Panc1 (cell line): ENCODE data around the gene PIWIL4. TPM values are rescaled to one million over a fixed set of nuclear protein-coding genes. Genes with fewer than 3 reads are reported as not detected.

Experiments used
- ATAC-seq: fragments of 200-7000 bp; cut with Tn5 transposase; 2 replicates; pipeline ENCODE4 v1.9.1; 2020; ENCODE audit warnings: mild to moderate bottlenecking, moderate library complexity
- BruUV-seq: library from RNA; stranded (reverse); fragments of 400-500 nt; replicated peaks from 2 replicates; lab custom pipeline; 2021; lab: Mats Ljungman, UMichigan
- CTCF ChIA-PET: fragments of 300-600 bp; sonication (Branson Sonifier 250); formaldehyde crosslinking; loops from one replicate; lab custom pipeline; 2022; ENCODE audit warnings: antibody characterized with exemption; lab: Charles Lee
- POLR2A ChIA-PET: fragments of 300-600 bp; sonication (Branson Sonifier 250); formaldehyde crosslinking; loops from one replicate; lab custom pipeline; 2022; ENCODE audit warnings: antibody characterized with exemption; lab: Charles Lee
- DNase-seq: peaks from one replicate; pipeline ENCODE4 v3.0.0-alpha.2; 2010; ENCODE audit warnings: low read depth, low spot score
- H3K27ac ChIP-seq: 2 replicates; pipeline ENCODE4 v1.5.1; 2011; ENCODE audit warnings: mild to moderate bottlenecking, low read length, inconsistent platforms
- H3K27me3 ChIP-seq: fragments of 200-500 bp; sonication (Bioruptor generic); 2 replicates; pipeline ENCODE4 v1.6.0; 2014; ENCODE audit warnings: low read length, inconsistent platforms; ENCODE audit not compliant: control insufficient read depth, insufficient read depth
- H3K36me3 ChIP-seq: fragments of 200-500 bp; sonication (Bioruptor generic); 2 replicates; pipeline ENCODE4 v1.5.1; 2014; ENCODE audit warnings: inconsistent platforms, mild to moderate bottlenecking, low read length, moderate library complexity; ENCODE audit not compliant: control insufficient read depth, insufficient read depth
- H3K4me1 ChIP-seq: 2 replicates; pipeline ENCODE4 v1.5.1; 2011; ENCODE audit warnings: inconsistent platforms, mild to moderate bottlenecking, low read length, moderate library complexity; ENCODE audit not compliant: control insufficient read depth, insufficient read depth
- H3K4me3 ChIP-seq, 2 experiments: 2 replicates each; pipeline ENCODE4 v1.5.1; 2011 to 2012; ENCODE audit warnings: low read depth in 2 of 2, low read length in 2 of 2, mild to moderate bottlenecking in 2 of 2, inconsistent platforms in 1 of 2, moderate library complexity in 1 of 2
- H3K9me3 ChIP-seq: fragments of 200-500 bp; sonication (Bioruptor generic); 2 replicates; pipeline ENCODE4 v1.5.1; 2014; ENCODE audit warnings: low read depth, mild to moderate bottlenecking, inconsistent platforms, low read length, moderate library complexity; ENCODE audit not compliant: control insufficient read depth, insufficient read depth
- POLR2AphosphoS5 ChIP-seq: IDR thresholded peaks from 2 replicates; pipeline ENCODE4 v1.6.1; 2012; ENCODE audit warnings: mild to moderate bottlenecking, low read depth, low read length, moderate library complexity
- SIN3A ChIP-seq: IDR thresholded peaks from 2 replicates; pipeline ENCODE4 v1.6.1; 2012; ENCODE audit warnings: low read depth, mild to moderate bottlenecking, low read length, moderate library complexity, borderline replicate concordance; ENCODE audit not compliant: insufficient read depth
- TCF7L2 ChIP-seq: IDR thresholded peaks from 2 replicates; pipeline ENCODE4 v1.6.1; 2011; ENCODE audit warnings: mild to moderate bottlenecking, low read depth, low read length, inconsistent platforms
- in situ Hi-C: cut with HindIII; loops from 2 replicates; pipeline ENCODE4 v1.10.0; 2016; ENCODE audit warnings: low sequenced_read_pairs, low pct_unique_long_range_greater_than_20kb
- intact Hi-C: fragments of 100-400 bp; cut with micrococcal nuclease; formaldehyde crosslinking; loops from one replicate; pipeline ENCODE4 v1.10.0; 2022; ENCODE audit not compliant: unreplicated experiment
- total RNA-seq: library from RNA; stranded (reverse); gene quantifications from one replicate; pipeline ENCODE4 v1.2.1, GENCODE V29; 2021; ENCODE audit not compliant: unreplicated experiment
- TF ChIP-seq, protein P1 (sequence below): fragments of 450-650 bp; IDR thresholded peaks from 2 replicates; pipeline ENCODE4 v1.5.1; 2017; ENCODE audit warnings: mild to moderate bottlenecking
- TF ChIP-seq, protein P2 (sequence below), 2 experiments: IDR thresholded peaks; 2 replicates each; pipeline ENCODE4 v1.6.1; 2011 to 2012; ENCODE audit warnings: low read depth in 2 of 2, control low read depth in 1 of 2, low read length in 1 of 2, mild to moderate bottlenecking in 1 of 2, moderate library complexity in 1 of 2; ENCODE audit not compliant: insufficient read depth in 1 of 2

The PIWIL4 gene
- total RNA-seq, 1 experiment from 2014 or later: 2.1 TPM

DNA sequence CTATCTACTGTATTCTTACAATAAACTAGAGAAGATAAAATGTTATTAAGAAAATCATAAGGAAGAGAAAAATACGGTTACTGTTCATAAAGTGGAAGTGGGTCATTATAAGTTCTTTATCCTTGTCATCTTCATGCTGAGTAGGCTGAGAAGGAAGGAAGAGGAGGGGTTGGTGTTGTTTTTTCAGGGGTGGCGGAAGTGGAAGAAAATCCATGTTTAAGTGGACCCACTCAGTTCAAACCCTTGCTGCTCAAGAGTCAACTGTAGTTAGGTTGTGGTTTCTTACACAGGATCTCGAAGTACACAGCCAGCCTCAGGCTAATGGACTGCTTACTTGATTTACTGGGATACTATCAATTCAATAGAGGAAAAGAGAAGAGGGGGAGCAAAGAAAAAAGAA lies 63.1 kb downstream of the PIWIL4 start:
- Histone ChIP-seq H3K4me1 (no peaks in the 10 kb centered on the region), H3K27me3 (peaks cover 2% of the 10 kb centered on the region; the same call in 1 of the 2 replicates), H3K4me3 (no peak overlapping the region), H3K27ac (no peak overlapping the region), H3K9me3 (peaks cover 6% of the 10 kb centered on the region; the same call in 1 of the 2 replicates), H3K36me3 (no peaks in the 10 kb centered on the region)
- ChIA-PET POLR2A (no interaction called here), CTCF (no interaction called here)
- intact Hi-C loops: no loop called here
- no peak for TF ChIP-seq SIN3A
- DNase-seq (no peak), ATAC-seq (no peak)
- in situ Hi-C loops: no loop called here
- BruUV-seq: no TSS peak

DNA sequence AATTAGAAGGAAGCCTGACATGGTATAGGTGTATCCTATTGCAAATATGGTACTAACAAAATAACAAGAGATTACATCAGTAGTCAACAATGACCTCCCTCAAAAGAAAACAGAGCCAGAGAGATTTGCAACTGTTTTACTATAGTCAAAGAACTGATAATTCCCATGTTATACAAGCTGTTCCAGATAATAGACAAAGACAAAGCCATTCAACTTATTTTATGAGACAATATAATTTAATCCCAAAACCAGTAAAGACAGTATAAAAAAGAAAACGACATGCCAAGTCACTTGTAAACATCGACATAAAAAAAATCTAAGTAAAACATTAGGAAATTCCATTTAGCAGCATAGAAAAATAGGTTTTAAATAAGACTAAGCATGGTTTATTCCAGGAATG lies 65.2 kb downstream of the PIWIL4 start:
- H3K4me1 ChIP-seq: no peaks in the 10 kb centered on the region
- BruUV-seq: no TSS peak
- ChIA-PET POLR2A (no interaction called here), CTCF (no interaction called here)
- no peak overlapping the region for H3K27ac ChIP-seq
- in situ Hi-C loops (no loop called here), intact Hi-C loops (no loop called here)
- DNase-seq: no peak
- no peak overlapping the region for H3K4me3 ChIP-seq
- TF ChIP-seq TCF7L2: peak; percentile 90
- TF ChIP-seq, protein P1, sequence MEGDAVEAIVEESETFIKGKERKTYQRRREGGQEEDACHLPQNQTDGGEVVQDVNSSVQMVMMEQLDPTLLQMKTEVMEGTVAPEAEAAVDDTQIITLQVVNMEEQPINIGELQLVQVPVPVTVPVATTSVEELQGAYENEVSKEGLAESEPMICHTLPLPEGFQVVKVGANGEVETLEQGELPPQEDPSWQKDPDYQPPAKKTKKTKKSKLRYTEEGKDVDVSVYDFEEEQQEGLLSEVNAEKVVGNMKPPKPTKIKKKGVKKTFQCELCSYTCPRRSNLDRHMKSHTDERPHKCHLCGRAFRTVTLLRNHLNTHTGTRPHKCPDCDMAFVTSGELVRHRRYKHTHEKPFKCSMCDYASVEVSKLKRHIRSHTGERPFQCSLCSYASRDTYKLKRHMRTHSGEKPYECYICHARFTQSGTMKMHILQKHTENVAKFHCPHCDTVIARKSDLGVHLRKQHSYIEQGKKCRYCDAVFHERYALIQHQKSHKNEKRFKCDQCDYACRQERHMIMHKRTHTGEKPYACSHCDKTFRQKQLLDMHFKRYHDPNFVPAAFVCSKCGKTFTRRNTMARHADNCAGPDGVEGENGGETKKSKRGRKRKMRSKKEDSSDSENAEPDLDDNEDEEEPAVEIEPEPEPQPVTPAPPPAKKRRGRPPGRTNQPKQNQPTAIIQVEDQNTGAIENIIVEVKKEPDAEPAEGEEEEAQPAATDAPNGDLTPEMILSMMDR: no peak
- no peaks in the 10 kb centered on the region for H3K36me3 ChIP-seq
- H3K9me3 ChIP-seq: peaks cover 4% of the 10 kb centered on the region; the same call in 1 of the 2 replicates
- H3K27me3 ChIP-seq: peaks cover 2% of the 10 kb centered on the region; the same call in 1 of the 2 replicates
- no peak for ATAC-seq

DNA sequence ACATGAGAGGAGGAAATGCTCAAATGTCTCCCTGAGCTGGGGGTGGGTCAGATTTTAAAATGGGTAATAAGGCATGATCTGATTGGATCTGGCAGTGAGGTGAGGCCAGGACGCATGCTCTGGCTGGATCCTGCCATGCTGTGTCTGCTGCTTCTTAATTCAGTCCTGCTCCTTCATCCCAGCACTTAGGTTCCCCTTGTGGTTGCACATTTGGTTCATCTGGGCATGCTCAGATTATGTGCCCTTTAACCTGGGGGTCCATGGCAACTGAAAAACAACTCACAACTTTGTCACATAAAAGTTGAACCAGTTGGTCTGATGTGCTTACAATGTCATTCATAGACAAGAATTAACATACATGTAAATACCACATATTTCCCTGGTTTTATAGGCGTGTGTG lies 67.9 kb downstream of the PIWIL4 start:
- CTCF ChIA-PET: no interaction called here
- TF ChIP-seq SIN3A (no peak), TCF7L2 (no peak), POLR2AphosphoS5 (no peak)
- TF ChIP-seq, protein P1: no peak
- TF ChIP-seq, protein P2, sequence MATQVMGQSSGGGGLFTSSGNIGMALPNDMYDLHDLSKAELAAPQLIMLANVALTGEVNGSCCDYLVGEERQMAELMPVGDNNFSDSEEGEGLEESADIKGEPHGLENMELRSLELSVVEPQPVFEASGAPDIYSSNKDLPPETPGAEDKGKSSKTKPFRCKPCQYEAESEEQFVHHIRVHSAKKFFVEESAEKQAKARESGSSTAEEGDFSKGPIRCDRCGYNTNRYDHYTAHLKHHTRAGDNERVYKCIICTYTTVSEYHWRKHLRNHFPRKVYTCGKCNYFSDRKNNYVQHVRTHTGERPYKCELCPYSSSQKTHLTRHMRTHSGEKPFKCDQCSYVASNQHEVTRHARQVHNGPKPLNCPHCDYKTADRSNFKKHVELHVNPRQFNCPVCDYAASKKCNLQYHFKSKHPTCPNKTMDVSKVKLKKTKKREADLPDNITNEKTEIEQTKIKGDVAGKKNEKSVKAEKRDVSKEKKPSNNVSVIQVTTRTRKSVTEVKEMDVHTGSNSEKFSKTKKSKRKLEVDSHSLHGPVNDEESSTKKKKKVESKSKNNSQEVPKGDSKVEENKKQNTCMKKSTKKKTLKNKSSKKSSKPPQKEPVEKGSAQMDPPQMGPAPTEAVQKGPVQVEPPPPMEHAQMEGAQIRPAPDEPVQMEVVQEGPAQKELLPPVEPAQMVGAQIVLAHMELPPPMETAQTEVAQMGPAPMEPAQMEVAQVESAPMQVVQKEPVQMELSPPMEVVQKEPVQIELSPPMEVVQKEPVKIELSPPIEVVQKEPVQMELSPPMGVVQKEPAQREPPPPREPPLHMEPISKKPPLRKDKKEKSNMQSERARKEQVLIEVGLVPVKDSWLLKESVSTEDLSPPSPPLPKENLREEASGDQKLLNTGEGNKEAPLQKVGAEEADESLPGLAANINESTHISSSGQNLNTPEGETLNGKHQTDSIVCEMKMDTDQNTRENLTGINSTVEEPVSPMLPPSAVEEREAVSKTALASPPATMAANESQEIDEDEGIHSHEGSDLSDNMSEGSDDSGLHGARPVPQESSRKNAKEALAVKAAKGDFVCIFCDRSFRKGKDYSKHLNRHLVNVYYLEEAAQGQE (IDR thresholded peaks at IDR 0.05; ENCODE audit: insufficient read depth in 1 of 2, low read depth in 2 of 2, low read length in 1 of 2): no peak

More for the DNA sequence above, 67.9 kb downstream of the PIWIL4 start:
- POLR2A ChIA-PET: no interaction called here
- no TSS peak for BruUV-seq
- H3K4me1 ChIP-seq: peaks cover 3% of the 10 kb centered on the region; the same call in 1 of the 2 replicates
- no peaks in the 10 kb centered on the region; the same call in 1 of the 2 replicates for H3K36me3 ChIP-seq
- in situ Hi-C loops (no loop called here), intact Hi-C loops (no loop called here)
- no peak overlapping the region for H3K4me3 ChIP-seq
- DNase-seq: no peak
- peaks cover 2% of the 10 kb centered on the region; the same call in 1 of the 2 replicates for H3K27me3 ChIP-seq
- no peaks in the 10 kb centered on the region for H3K9me3 ChIP-seq
- no peak for ATAC-seq
- H3K27ac ChIP-seq: no peak overlapping the region
